PFSK-1 (cell line): ENCODE results near the gene LIMK1.

Experiments used
- FOXP2 ChIP-seq: optimal IDR thresholded peaks from 2 replicates; pipeline ENCODE3; 2011; ENCODE audit warnings: borderline replicate concordance, control low read depth, inconsistent platforms; ENCODE audit not compliant: insufficient read depth; ENCODE audit errors: extremely low read length, extremely low read depth
- POLR2AphosphoS5 ChIP-seq: IDR thresholded peaks from 2 replicates; pipeline ENCODE4 v1.6.1; 2012; ENCODE audit warnings: low read depth, mild to moderate bottlenecking, control low read depth, low read length, moderate library complexity
- SIN3A ChIP-seq: IDR thresholded peaks from 2 replicates; pipeline ENCODE4 v1.6.1; 2012; ENCODE audit warnings: mild to moderate bottlenecking, low read length, moderate library complexity, borderline replicate concordance; ENCODE audit not compliant: insufficient read depth
- TAF1 ChIP-seq: IDR thresholded peaks from 2 replicates; pipeline ENCODE4 v1.6.1; 2012; ENCODE audit warnings: low read length, control low read depth, borderline replicate concordance; ENCODE audit not compliant: insufficient read depth
- TF ChIP-seq, protein P1 (sequence below), 2 experiments: IDR thresholded peaks; 2 replicates each; pipeline versions ENCODE4 v1.6.1 to v1.8.0; 2011 to 2012; ENCODE audit warnings: low read depth in 2 of 2, low read length in 2 of 2, control low read depth in 1 of 2, inconsistent platforms in 1 of 2, mild to moderate bottlenecking in 1 of 2, moderate library complexity in 1 of 2; ENCODE audit not compliant: insufficient read depth in 1 of 2

The LIMK1 gene

DNA sequence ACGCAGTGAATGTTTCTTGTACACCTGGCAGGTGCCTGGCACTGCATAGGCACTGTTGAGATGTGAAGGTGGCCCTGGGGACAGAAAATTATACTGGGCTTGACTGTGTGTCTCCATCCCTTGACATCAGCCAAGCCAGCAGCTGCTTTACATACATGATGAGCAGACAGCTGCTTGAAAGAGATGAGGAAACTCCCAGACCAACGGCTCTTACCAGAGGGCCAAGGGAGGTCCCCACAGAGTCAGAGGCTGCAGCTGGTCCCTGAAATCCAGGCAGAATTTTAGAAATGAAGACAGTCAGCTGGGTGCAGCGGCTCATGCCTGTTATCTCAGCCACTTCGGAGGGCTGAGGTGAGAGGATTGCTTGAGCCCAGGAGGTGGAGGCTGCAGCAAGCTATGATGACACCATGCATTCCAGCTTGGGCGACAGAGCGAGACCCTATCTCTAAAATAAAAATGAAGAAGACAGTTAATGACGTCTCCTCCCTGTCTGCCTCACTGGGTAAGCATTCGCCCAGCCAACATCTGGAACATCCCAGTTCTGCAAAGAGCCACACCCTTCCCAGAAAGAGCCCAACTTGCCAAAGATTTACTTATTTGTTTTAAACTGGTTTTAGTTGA, 17.6 kb downstream of the LIMK1 start:
- TF ChIP-seq FOXP2, result no peak
- no peak for TF ChIP-seq POLR2AphosphoS5
- TF ChIP-seq TAF1, result no peak
- TF ChIP-seq SIN3A, result no peak
- TF ChIP-seq, protein P1, sequence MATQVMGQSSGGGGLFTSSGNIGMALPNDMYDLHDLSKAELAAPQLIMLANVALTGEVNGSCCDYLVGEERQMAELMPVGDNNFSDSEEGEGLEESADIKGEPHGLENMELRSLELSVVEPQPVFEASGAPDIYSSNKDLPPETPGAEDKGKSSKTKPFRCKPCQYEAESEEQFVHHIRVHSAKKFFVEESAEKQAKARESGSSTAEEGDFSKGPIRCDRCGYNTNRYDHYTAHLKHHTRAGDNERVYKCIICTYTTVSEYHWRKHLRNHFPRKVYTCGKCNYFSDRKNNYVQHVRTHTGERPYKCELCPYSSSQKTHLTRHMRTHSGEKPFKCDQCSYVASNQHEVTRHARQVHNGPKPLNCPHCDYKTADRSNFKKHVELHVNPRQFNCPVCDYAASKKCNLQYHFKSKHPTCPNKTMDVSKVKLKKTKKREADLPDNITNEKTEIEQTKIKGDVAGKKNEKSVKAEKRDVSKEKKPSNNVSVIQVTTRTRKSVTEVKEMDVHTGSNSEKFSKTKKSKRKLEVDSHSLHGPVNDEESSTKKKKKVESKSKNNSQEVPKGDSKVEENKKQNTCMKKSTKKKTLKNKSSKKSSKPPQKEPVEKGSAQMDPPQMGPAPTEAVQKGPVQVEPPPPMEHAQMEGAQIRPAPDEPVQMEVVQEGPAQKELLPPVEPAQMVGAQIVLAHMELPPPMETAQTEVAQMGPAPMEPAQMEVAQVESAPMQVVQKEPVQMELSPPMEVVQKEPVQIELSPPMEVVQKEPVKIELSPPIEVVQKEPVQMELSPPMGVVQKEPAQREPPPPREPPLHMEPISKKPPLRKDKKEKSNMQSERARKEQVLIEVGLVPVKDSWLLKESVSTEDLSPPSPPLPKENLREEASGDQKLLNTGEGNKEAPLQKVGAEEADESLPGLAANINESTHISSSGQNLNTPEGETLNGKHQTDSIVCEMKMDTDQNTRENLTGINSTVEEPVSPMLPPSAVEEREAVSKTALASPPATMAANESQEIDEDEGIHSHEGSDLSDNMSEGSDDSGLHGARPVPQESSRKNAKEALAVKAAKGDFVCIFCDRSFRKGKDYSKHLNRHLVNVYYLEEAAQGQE (IDR thresholded peaks at IDR 0.05; ENCODE audit: insufficient read depth in 1 of 2, low read depth in 2 of 2, low read length in 2 of 2), result no peak

DNA sequence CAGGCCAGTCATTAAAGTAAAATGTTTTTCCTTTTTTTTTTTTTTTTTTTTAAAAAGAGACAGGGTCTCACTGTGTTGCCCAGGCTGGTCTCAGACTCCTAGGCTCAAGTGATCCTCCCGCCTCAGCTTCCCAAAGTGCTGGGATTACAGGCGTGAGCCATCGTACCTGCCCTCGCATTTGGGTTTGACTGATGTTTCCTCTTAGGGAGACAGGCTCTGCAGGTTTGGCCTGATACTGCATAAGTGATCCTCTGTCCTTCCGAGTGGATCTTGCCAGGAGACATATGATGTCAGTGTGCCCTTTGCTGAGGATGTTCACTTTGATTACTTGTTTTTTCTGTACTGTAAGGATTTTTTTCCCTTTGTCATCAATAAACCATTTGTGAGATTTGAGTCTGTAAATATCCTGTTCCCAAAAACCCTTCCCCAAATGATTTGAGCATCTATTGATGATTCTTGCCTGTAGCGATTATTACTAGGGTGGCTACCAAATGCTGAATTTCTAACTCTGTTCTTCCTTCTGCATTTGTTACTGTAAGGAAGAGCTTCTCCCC, 19.7 kb downstream of the LIMK1 start:
- TF ChIP-seq SIN3A (no peak), FOXP2 (no peak), POLR2AphosphoS5 (no peak), TAF1 (no peak)
- TF ChIP-seq, protein P1 (IDR thresholded peaks at IDR 0.05; ENCODE audit: insufficient read depth in 1 of 2, low read depth in 2 of 2, low read length in 2 of 2), result no peak

DNA sequence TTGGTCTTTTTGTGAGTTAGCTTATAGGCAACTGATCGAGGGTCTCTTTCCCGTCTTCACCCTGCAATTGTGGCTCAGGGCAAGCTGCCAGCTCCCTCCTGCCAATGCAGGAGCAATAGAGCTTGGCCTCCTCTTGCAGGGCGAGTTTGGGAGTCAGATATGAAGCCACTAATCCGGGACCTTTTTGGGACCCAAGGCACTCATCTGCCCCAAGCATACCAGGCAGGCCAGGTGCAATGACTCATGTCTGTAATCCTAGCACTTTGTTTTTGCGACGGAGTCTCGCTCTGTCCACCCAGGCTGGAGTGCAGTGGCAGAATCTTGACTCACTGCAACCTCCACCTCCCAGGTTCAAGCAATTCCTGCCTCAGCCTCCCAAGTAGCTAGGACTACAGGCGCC, 21.1 kb downstream of the LIMK1 start:
- TF ChIP-seq SIN3A (no peak), POLR2AphosphoS5 (no peak), FOXP2 (no peak), TAF1 (no peak)
- TF ChIP-seq, protein P1 (IDR thresholded peaks at IDR 0.05; ENCODE audit: insufficient read depth in 1 of 2, low read depth in 2 of 2, low read length in 2 of 2), result no peak

DNA sequence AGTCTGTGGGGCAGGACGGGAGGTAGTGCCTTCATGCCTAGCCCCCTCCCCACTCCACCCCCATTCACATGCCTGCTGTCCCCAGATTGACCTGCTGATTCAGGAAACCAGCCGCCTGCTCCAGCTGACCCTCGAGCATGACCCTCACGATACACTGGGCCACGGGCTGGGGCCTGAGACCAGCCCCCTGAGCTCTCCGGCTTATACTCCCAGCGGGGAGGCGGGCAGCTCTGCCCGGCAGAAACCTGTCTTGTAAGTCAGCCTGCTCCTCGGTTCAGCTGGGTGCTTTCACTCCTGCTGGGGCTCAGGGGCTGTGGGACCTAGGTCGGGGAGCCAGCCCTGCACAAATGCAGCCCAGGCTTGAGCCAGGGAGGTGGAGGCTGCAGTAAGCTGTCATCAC, 22.4 kb downstream of the LIMK1 start:
- no peak for TF ChIP-seq SIN3A
- TF ChIP-seq POLR2AphosphoS5, result no peak
- no peak for TF ChIP-seq FOXP2
- TF ChIP-seq, protein P1 (IDR thresholded peaks at IDR 0.05; ENCODE audit: insufficient read depth in 1 of 2, low read depth in 2 of 2, low read length in 2 of 2), result no peak
- no peak for TF ChIP-seq TAF1

DNA sequence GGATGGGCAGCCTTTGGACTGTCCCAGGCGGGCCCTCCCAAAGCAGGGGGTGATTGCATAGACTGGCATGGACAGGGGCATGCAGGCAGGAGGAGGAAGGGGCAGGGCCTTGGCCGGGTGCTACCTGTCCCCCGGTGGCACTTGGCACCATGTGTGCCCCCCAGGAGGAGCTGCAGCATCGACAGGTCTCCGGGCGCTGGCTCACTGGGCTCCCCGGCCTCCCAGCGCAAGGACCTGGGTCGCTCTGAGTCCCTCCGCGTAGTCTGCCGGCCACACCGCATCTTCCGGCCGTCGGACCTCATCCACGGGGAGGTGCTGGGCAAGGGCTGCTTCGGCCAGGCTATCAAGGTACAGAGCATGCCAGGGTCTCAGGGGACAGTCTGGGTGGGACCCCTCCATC, 23.2 kb downstream of the LIMK1 start:
- no peak for TF ChIP-seq SIN3A
- TF ChIP-seq FOXP2, result no peak
